Sciatic nerve (tissue), 2 donors: ENCODE measurements around the gene CD52. TPM values are rescaled to one million over a fixed set of nuclear protein-coding genes. Genes with fewer than 3 reads are reported as not detected.
A peak's percentile ranks its signal among the peaks of the same experiment; 100 is the strongest.

Source experiments
- ATAC-seq: fragments of 200-7000 bp; cut with Tn5 transposase; one replicate; pipeline ENCODE4 v1.9.1; 2020; ENCODE audit warnings: mild to moderate bottlenecking, moderate library complexity
- DNase-seq: peaks from one replicate; pipeline ENCODE4 v3.0.0-alpha.2; 2020; ENCODE audit warnings: low spot score
- intact Hi-C: fragments of 100-400 bp; cut with DNase I; formaldehyde crosslinking; loops from one replicate; pipeline ENCODE4 v1.14.2; 2022
- total RNA-seq: library from RNA; stranded (reverse); fragmentation: NEBNext Ultra II Directional; extraction: Animal tissue kit (Norgen Biotek cat#: 25700); gene quantifications from one replicate; pipeline ENCODE4 v1.2.1, GENCODE V29; 2021
- donor health status: DM: no; HTN: no; CAD: no.
- donor health status: DM: no; HTN: no; CAD: no.

CD52 gene
- 13.2 TPM for total RNA-seq

GRCh38 chr1:26317612-26318337 is at the start of gene CD52:
Gene CD52, plus strand, starts transcription at chr1:26317958. Its CDS starts 60 bp downstream, at chr1:26318018.
- no peak for ATAC-seq
- no peak for DNase-seq
- intact Hi-C loops: loop anchor here (5.0 kb wide), 1 partner anchor 35 kb away; the partner anchor contains the start of gene SH3BGRL3

- ATAC-seq (no peak), DNase-seq (no peak)
- intact Hi-C loops: no loop called here
Observed at GRCh38 chr1:26268290-26269197, 49.2 kb upstream of the CD52 start.

- DNase-seq (no peak), ATAC-seq (no peak)
- intact Hi-C loops: no loop called here
Observed at GRCh38 chr1:26269198-26269550, 48.6 kb upstream of the CD52 start.

- intact Hi-C loops: no loop called here
- no peak for ATAC-seq
- DNase-seq: no peak
Observed at GRCh38 chr1:26274801-26275425, 42.8 kb upstream of the CD52 start.

- ATAC-seq (peak; percentile 79), DNase-seq (peak; percentile 92)
- intact Hi-C loops: no loop called here
Observed at GRCh38 chr1:26275580-26276431, 42.0 kb upstream of the CD52 start.

GRCh38 chr1:26276432-26276838 is 41.3 kb upstream of the CD52 start:
- peak; percentile 66 for DNase-seq
- ATAC-seq: no peak
- intact Hi-C loops: no loop called here

GRCh38 chr1:26277261-26277661 is 40.5 kb upstream of the CD52 start:
- DNase-seq (no peak), ATAC-seq (no peak)
- intact Hi-C loops: no loop called here

GRCh38 chr1:26277719-26278118 is 40.0 kb upstream of the CD52 start:
- ATAC-seq (no peak), DNase-seq (no peak)
- intact Hi-C loops: no loop called here

- DNase-seq: no peak
Observed at GRCh38 chr1:26278303-26278702, 39.5 kb upstream of the CD52 start.

GRCh38 chr1:26278724-26279455 is 38.9 kb upstream of the CD52 start:
- ATAC-seq (no peak), DNase-seq (no peak)
- intact Hi-C loops: no loop called here

More at GRCh38 chr1:26278303-26278702, 39.5 kb upstream of the CD52 start:
- intact Hi-C loops: no loop called here
- no peak for ATAC-seq

GRCh38 chr1:26279456-26280332 is 38.1 kb upstream of the CD52 start, which contains the start of gene SH3BGRL3:
Gene SH3BGRL3, plus strand, starts transcription at chr1:26280086. Its CDS starts 70 bp downstream, at chr1:26280156.
- intact Hi-C loops: loop anchor here (5.0 kb wide), 1 partner anchor 38 kb away; the partner anchor contains the start of gene CD52
- peak; percentile 92 for DNase-seq
- ATAC-seq: peak; percentile 92

GRCh38 chr1:26280333-26281042 is 37.3 kb upstream of the CD52 start:
- no peak for DNase-seq
- ATAC-seq: no peak

GRCh38 chr1:26281091-26281958 is 36.4 kb upstream of the CD52 start:
- DNase-seq (no peak), ATAC-seq (no peak)
- intact Hi-C loops: loop anchor here (5.0 kb wide), 1 partner anchor 36 kb away; the partner anchor contains the start of gene CD52

More at GRCh38 chr1:26280333-26281042, 37.3 kb upstream of the CD52 start:
- intact Hi-C loops: loop anchor here (5.0 kb wide), 1 partner anchor 37 kb away; the partner anchor contains the start of gene CD52

GRCh38 chr1:26281971-26282370 is 35.8 kb upstream of the CD52 start:
- no peak for DNase-seq
- no peak for ATAC-seq
- intact Hi-C loops: loop anchor here (5.0 kb wide), 1 partner anchor 35 kb away; the partner anchor contains the start of gene CD52

GRCh38 chr1:26282401-26282918 is 35.3 kb upstream of the CD52 start:
- no peak for DNase-seq
- intact Hi-C loops: loop anchor here (5.0 kb wide), 1 partner anchor 35 kb away; the partner anchor contains the start of gene CD52
- ATAC-seq: no peak
